K562 (cell line): ENCODE results near the gene ATP9A. TPM values are rescaled to one million over a fixed set of nuclear protein-coding genes. Genes with fewer than 3 reads are reported as not detected.
A peak's percentile ranks its signal among the peaks of the same experiment; 100 is the strongest.

Source experiments
- ATAC-seq: fragments of 200-7000 bp; cut with Tn5 transposase; 3 replicates; pipeline ENCODE4 v1.9.1; 2020; ENCODE audit warnings: moderate library complexity
- BruUV-seq: library from RNA; stranded (reverse); fragments of 400-500 nt; replicated peaks from 2 replicates; lab custom pipeline; 2021; lab: Mats Ljungman, UMichigan
- CTCF ChIA-PET: fragments of 300-600 bp; formaldehyde crosslinking; extraction: SDS; loops from one replicate; lab custom pipeline; 2021; ENCODE audit warnings: low intra/inter-chr PET ratio; lab: Yijun Ruan, JAX
- POLR2A ChIA-PET: fragments of 300-600, 350-650 bp; sonication (Branson Sonifier 250); formaldehyde crosslinking; extraction: SDS; loops from one replicate; lab custom pipeline; 2021; ENCODE audit warnings: antibody characterized with exemption, inconsistent platforms; lab: Yijun Ruan, JAX
- DNase-seq, 4 experiments: peaks; one replicate each; pipeline versions ENCODE4 v3.0.0 to v3.0.0-alpha.2; 2011 to 2018; ENCODE audit warnings: low spot score in 3 of 4, mixed read lengths in 3 of 4; ENCODE audit errors: extremely low read depth in 1 of 4
- FAIRE-seq: peaks from 2 replicates; lab custom pipeline; 2011; peaks lifted over from hg19 to GRCh38; lab: Jason Lieb, UNC
- H2AFZ ChIP-seq: 2 replicates; pipeline ENCODE4 v1.6.0; 2011; ENCODE audit warnings: low read depth, low read length, control low read depth, inconsistent platforms
- H3K27ac ChIP-seq: fragments of 200-600 bp; 3 replicates; pipeline ENCODE4 v1.8.0; 2011; ENCODE audit warnings: low read depth, mild to moderate bottlenecking, control low read depth, inconsistent platforms, low read length, moderate library complexity, mixed read lengths; ENCODE audit errors: extremely low read depth
- H3K27me3 ChIP-seq, 2 experiments: fragments of 300-600 bp in 1 of 2; 2 replicates in 1 of 2; 3 replicates in 1 of 2; pipeline versions ENCODE4 v1.6.0 to v1.8.0; 2011; ENCODE audit warnings: inconsistent platforms in 2 of 2, low read length in 2 of 2, mild to moderate bottlenecking in 1 of 2, mixed read lengths in 1 of 2, moderate library complexity in 1 of 2; ENCODE audit not compliant: control insufficient read depth in 2 of 2, insufficient read depth in 2 of 2
- H3K36me3 ChIP-seq: fragments of 300-600 bp; 3 replicates; pipeline ENCODE4 v1.8.0; 2011; ENCODE audit warnings: mild to moderate bottlenecking, low read length, inconsistent platforms; ENCODE audit not compliant: control insufficient read depth, insufficient read depth
- H3K4me1 ChIP-seq, 2 experiments: fragments of 200-600 bp in 1 of 2; replicated peaks in 1 of 2; 2 replicates in 1 of 2; 3 replicates in 1 of 2; pipeline versions ENCODE4 v1.5.1 to v1.8.0; 2011; ENCODE audit warnings: inconsistent platforms in 2 of 2, low read length in 2 of 2, mild to moderate bottlenecking in 1 of 2, mixed read lengths in 1 of 2, moderate library complexity in 1 of 2; ENCODE audit not compliant: control insufficient read depth in 2 of 2, insufficient read depth in 2 of 2
- H3K4me2 ChIP-seq: 2 replicates; pipeline ENCODE4 v1.6.1; 2011; ENCODE audit warnings: low read length, control low read depth, inconsistent platforms, mixed read lengths; ENCODE audit not compliant: insufficient read depth
- H3K4me3 ChIP-seq: fragments of 200-600 bp; sonication (generic), shearing (Covaris generic); 2 replicates; pipeline ENCODE4 v1.5.1; 2016; ENCODE audit warnings: control low read depth, inconsistent platforms
- H3K79me2 ChIP-seq: fragments of 200-600 bp; 3 replicates; pipeline ENCODE4 v1.8.0; 2011; ENCODE audit warnings: low read length, inconsistent platforms; ENCODE audit not compliant: control insufficient read depth, insufficient read depth
- H3K9ac ChIP-seq, 2 experiments: 2 replicates each; pipeline versions ENCODE4 v1.6.0 to v1.6.1; 2011; ENCODE audit warnings: low read depth in 2 of 2, low read length in 2 of 2, control low read depth in 1 of 2, inconsistent platforms in 1 of 2, mild to moderate bottlenecking in 1 of 2, mixed read lengths in 1 of 2; ENCODE audit not compliant: insufficient read depth in 1 of 2
- H3K9me1 ChIP-seq: one replicate; pipeline ENCODE4 v1.6.0; 2011; ENCODE audit warnings: inconsistent platforms, mild to moderate bottlenecking, low read length, moderate library complexity; ENCODE audit not compliant: control insufficient read depth, insufficient read depth
- H3K9me3 ChIP-seq: replicated peaks from 2 replicates; pipeline ENCODE4 v1.5.1; 2011; ENCODE audit warnings: low read depth, low read length, inconsistent platforms; ENCODE audit not compliant: control insufficient read depth, insufficient read depth
- H4K20me1 ChIP-seq: replicated peaks from 2 replicates; pipeline ENCODE4 v1.6.1; 2011; ENCODE audit warnings: low read length, inconsistent platforms, mixed read lengths; ENCODE audit not compliant: control insufficient read depth, insufficient read depth
- CTCF ChIP-seq, 3 experiments: IDR thresholded peaks in 2 of 3; conservative IDR thresholded peaks in 1 of 3; 2 replicates each; pipeline ENCODE4 v1.5.1; 2011 to 2012; ENCODE audit warnings: low read length in 3 of 3, mild to moderate bottlenecking in 3 of 3, control low read depth in 2 of 3, improper control_type of control experiment in 1 of 3, inconsistent platforms in 1 of 3, low read depth in 1 of 3, mixed read lengths in 1 of 3, moderate library complexity in 1 of 3; ENCODE audit not compliant: insufficient read depth in 2 of 3
- FOXK1 ChIP-seq: sonication (generic); formaldehyde crosslinking; IDR thresholded peaks from 2 replicates; pipeline ENCODE4 v1.8.0; 2022; ENCODE audit warnings: missing genetic modification reagents, mild to moderate bottlenecking, borderline replicate concordance
- GABPA ChIP-seq: fragments of 200-800 bp; sonication (Bioruptor generic); conservative IDR thresholded peaks from 2 replicates; pipeline ENCODE4 v1.6.1; 2016; ENCODE audit warnings: low read depth, missing genetic modification characterization, missing compliant biosample characterization
- ILK ChIP-seq: fragments of 450-650 bp; IDR thresholded peaks from 2 replicates; pipeline ENCODE4 v1.6.1; 2016; ENCODE audit warnings: missing genetic modification characterization, low read depth, mild to moderate bottlenecking, missing compliant biosample characterization, moderate library complexity, borderline replicate concordance
- NR2C1 ChIP-seq, 2 experiments: fragments of 450-650 bp; IDR thresholded peaks; 2 replicates each; pipeline ENCODE4 v1.6.1; 2017; ENCODE audit warnings: mild to moderate bottlenecking in 2 of 2, antibody characterized with exemption in 1 of 2, inconsistent platforms in 1 of 2, missing compliant biosample characterization in 1 of 2, missing genetic modification characterization in 1 of 2
- PTRF ChIP-seq: fragments of 450-650 bp; IDR thresholded peaks from 2 replicates; pipeline ENCODE4 v1.6.1; 2016; ENCODE audit warnings: mild to moderate bottlenecking, missing genetic modification characterization, missing compliant biosample characterization
- RAD21 ChIP-seq, 2 experiments: fragments of 250-450 bp in 1 of 2; fragments of 450-650 bp in 1 of 2; sonication (Bioruptor Pico) in 1 of 2; formaldehyde crosslinking in 1 of 2; IDR thresholded peaks in 1 of 2; conservative IDR thresholded peaks in 1 of 2; 2 replicates each; pipeline versions ENCODE4 v1.4.0 to v1.8.0; 2020 to 2022; ENCODE audit warnings: mild to moderate bottlenecking in 2 of 2, moderate library complexity in 1 of 2
- SNIP1 ChIP-seq: fragments of 450-650 bp; IDR thresholded peaks from 2 replicates; pipeline ENCODE4 v1.7.1; 2017; ENCODE audit warnings: low read depth, mild to moderate bottlenecking
- TAL1 ChIP-seq: fragments of 450-650 bp; IDR thresholded peaks from 2 replicates; pipeline ENCODE4 v1.6.1; 2016; ENCODE audit warnings: mild to moderate bottlenecking
- ZBTB34 ChIP-seq: fragments of 250-450 bp; sonication (Bioruptor Pico); IDR thresholded peaks from 2 replicates; pipeline ENCODE4 v1.8.0; 2021; ENCODE audit warnings: mild to moderate bottlenecking, moderate library complexity
- ZBTB7A ChIP-seq: IDR thresholded peaks from 2 replicates; pipeline ENCODE4 v1.6.1; 2011; ENCODE audit warnings: low read depth, mild to moderate bottlenecking, low read length, moderate library complexity, borderline replicate concordance; ENCODE audit not compliant: control insufficient read depth
- ZNF134 ChIP-seq: fragments of 250-450 bp; sonication (Bioruptor Pico); conservative IDR thresholded peaks from 2 replicates; pipeline ENCODE4 v1.4.0; 2020
- ZNF398 ChIP-seq: fragments of 250-450 bp; sonication (Bioruptor Pico); IDR thresholded peaks from 2 replicates; pipeline ENCODE4 v1.8.0; 2021; ENCODE audit warnings: moderate library complexity, mild to moderate bottlenecking, inconsistent platforms
- ZNF57 ChIP-seq: fragments of 450-650 bp; formaldehyde crosslinking; IDR thresholded peaks from 2 replicates; pipeline ENCODE4 v1.4.0; 2020; ENCODE audit warnings: mild to moderate bottlenecking, moderate library complexity
- WGBS: fragments of 100-300 bp; shearing (Covaris generic); methylation state at CpG from one replicate; pipeline ENCODE4 v1.1.6; 2016; ENCODE audit warnings: low coverage, mixed read lengths; ENCODE audit not compliant: insufficient coverage; ENCODE audit errors: missing lambda C conversion rate; 5-methylcytosine and 5-hydroxymethylcytosine counted together
- in situ Hi-C: fragments of 300-500 bp; cut with MboI; formaldehyde crosslinking; loops from 4 replicates; pipeline ENCODE4 v1.15.0; 2018; ENCODE audit warnings: inconsistent platforms, mixed read lengths
- intact Hi-C: fragments of 100-400 bp; cut with micrococcal nuclease; formaldehyde crosslinking; loops from 2 replicates; pipeline ENCODE4 v1.14.2; 2022
- polyA plus RNA-seq, 8 experiments: library from polyadenylated mRNA; depleted of rRNA in 4 of 8; stranded (reverse) in 5 of 8; unstranded in 3 of 8; fragments of >200 nt; fragmentation: Nextera tagmentation in 2 of 8; fragmentation: Illumina TruSeq in 1 of 8; extraction: Ambion mirVana in 2 of 8; extraction: Trizol in 1 of 8; gene quantifications; 2 replicates each; pipeline versions ENCODE4 v1.2.1 to v1.2.3, GENCODE V29; 2011 to 2014; ENCODE audit warnings: inconsistent platforms in 1 of 8, missing spikeins in 1 of 8
- total RNA-seq, 7 experiments: library from RNA; depleted of rRNA in 6 of 7; stranded (reverse); fragments of >200 nt in 6 of 7; fragmentation: Illumina TruSeq in 2 of 7; extraction: Trizol in 2 of 7; gene quantifications; 2 replicates each; pipeline versions ENCODE4 v1.2.1 to v1.2.3, GENCODE V29; 2011 to 2021; ENCODE audit warnings: low replicate concordance in 1 of 7

The ATP9A gene
- total and polyA plus RNA-seq, 9 of the 15 experiments (the other 6 are each of a cell fraction or from before 2014, with no cell fraction given), result 0.18 to 0.62 (median 0.29) TPM

- Histone ChIP-seq H3K4me2 (no peak overlapping the region), H3K27me3 (peaks cover 3 to 17% of the 10 kb centered on the region in 2 experiments; a peak in 3 of 5 replicates), H4K20me1 (no peaks in the 10 kb centered on the region; the same call in 1 of the 2 replicates), H2AFZ (0 out of 2 replicates have a peak overlapping the region, but pooled peaks have one; percentile 10), H3K9me1 (no peaks in the 10 kb centered on the region), H3K9ac (no peak overlapping the region), H3K9me3 (no peaks in the 10 kb centered on the region), H3K36me3 (no peaks in the 10 kb centered on the region), H3K27ac (no peak overlapping the region), H3K4me1 (peaks cover 0 to 4% of the 10 kb centered on the region in 2 experiments; a peak in 2 of 5 replicates), H3K79me2 (no peaks in the 10 kb centered on the region), H3K4me3 (no peak overlapping the region)
- intact Hi-C loops (loop anchor here (1.0 to 5.0 kb wide), 3 partner anchors 63 to 511 kb away; no protein-coding TSS in a partner anchor), in situ Hi-C loops (no loop called here)
- FAIRE-seq (peak; percentile 94), ATAC-seq (peak; percentile 90), DNase-seq (peak; percentile 68 to 77 (median 74))
- ChIA-PET POLR2A (interaction anchor here (0.6 to 0.7 kb wide), 3 partner anchors 154 to 666 kb away, joined by 3 to 4 read pairs (median 4); no protein-coding TSS in a partner anchor), CTCF (interaction anchor here (0.6 kb wide), 2 partner anchors 60 to 319 kb away, joined by 3 to 4 read pairs; no protein-coding TSS in a partner anchor)
- WGBS, result 18% methylated on average over 11 of the region's 12 CpGs
- BruUV-seq, result no TSS peak
- TF ChIP-seq ZNF398 (CRISPR knock-in tag) (no peak), ILK (no peak), ZBTB7A (no peak), TAL1 (no peak), SNIP1 (no peak), NR2C1 (IDR thresholded peaks at IDR 0.05) (no peak), NR2C1 (tag; IDR thresholded peaks at IDR 0.05) (no peak), PTRF (tag) (no peak), FOXK1 (CRISPR knock-in tag) (no peak), ZNF57 (CRISPR knock-in tag) (no peak), ZBTB34 (no peak), RAD21 (CRISPR knock-in tag; conservative IDR thresholded peaks at IDR 0.05 in 1 of 2, IDR thresholded peaks at IDR 0.05 in 1 of 2) (peak; percentile 72 to 83), GABPA (no peak), CTCF (IDR thresholded peaks at IDR 0.05 in 2 of 3, conservative IDR thresholded peaks at IDR 0.05 in 1 of 3; ENCODE audit: insufficient read depth in 2 of 3, low read depth in 1 of 3, low read length in 3 of 3) (peak; percentile 78 to 94 (median 86)), ZNF134 (CRISPR knock-in tag) (no peak)
These were observed 128.9 kb downstream of the ATP9A start for GRCh38 chr20:51639206-51639832.
